A549 treated with Hydrocortisone at 1 μM for 4 hours (cell line): ENCODE results near the gene ZNF519. TPM values are rescaled to one million over a fixed set of nuclear protein-coding genes. Genes with fewer than 3 reads are reported as not detected.

ENCODE experiments used
- total RNA-seq: library from RNA; stranded (reverse); fragments of 200-300 nt; extraction: Qiagen RNA extraction; gene quantifications from 5 replicates; pipeline ENCODE4 v1.2.3, GENCODE V29; 2022

Gene ZNF519
- 1.0 to 2.1 TPM (median 1.1 TPM) in 5 replicates for total RNA-seq

DNA sequence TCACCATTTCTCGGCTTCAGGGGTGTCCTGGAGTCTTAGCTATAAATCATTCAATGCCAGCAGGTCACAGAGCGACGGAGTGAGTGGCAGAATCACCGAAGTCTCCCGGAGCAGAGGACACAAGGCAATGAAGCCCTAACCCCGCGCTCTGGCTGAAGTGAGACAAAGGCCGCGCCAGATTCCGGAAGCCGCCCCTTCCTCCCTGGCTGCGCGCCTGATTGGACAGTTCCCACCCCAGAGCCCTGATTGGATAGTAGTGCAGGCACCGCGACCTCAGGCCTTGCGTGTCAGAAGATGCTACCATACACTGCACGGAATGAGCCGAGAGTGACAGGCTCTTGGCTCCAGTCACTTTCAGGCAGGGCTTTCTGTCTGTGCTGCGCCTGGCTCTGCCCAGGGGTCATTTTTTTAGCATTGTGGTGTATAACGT, at the start of gene ZNF519:
Gene ZNF519 (minus strand): TSS at position 165 of the 430 bp plus-strand sequence. CDS start 158 bp downstream, at position 7.

Other genes starting within 250 kb of the ZNF519 start
- gene MC2R, start 216.9 kb downstream of the ZNF519 start, total RNA-seq: not detected in 5 replicates